MG63 (cell line): ENCODE results near the gene OTP. TPM values are rescaled to one million over a fixed set of nuclear protein-coding genes. Genes with fewer than 3 reads are reported as not detected.
A peak's percentile ranks its signal among the peaks of the same experiment; 100 is the strongest.

Experiments used
- DNase-seq: peaks from one replicate; pipeline ENCODE4 v3.0.0-alpha.2; 2020
- H3K27me3 ChIP-seq: fragments of 250-450 bp; sonication (Bioruptor Pico); 2 replicates; pipeline ENCODE4 v1.5.1; 2020; ENCODE audit warnings: mild to moderate bottlenecking, moderate library complexity
- H3K36me3 ChIP-seq: fragments of 250-450 bp; sonication (Bioruptor Pico); 2 replicates; pipeline ENCODE4 v1.5.1; 2020; ENCODE audit warnings: mild to moderate bottlenecking, moderate library complexity
- H3K4me3 ChIP-seq: fragments of 250-450 bp; sonication (Bioruptor Pico); 2 replicates; pipeline ENCODE4 v1.5.1; 2020; ENCODE audit warnings: mild to moderate bottlenecking, moderate library complexity
- H3K9me3 ChIP-seq: fragments of 250-450 bp; sonication (Bioruptor Pico); 2 replicates; pipeline ENCODE4 v1.5.1; 2020; ENCODE audit warnings: mild to moderate bottlenecking, moderate library complexity
- total RNA-seq: library from RNA; depleted of rRNA; stranded (reverse); fragments of >200 nt; shearing (Covaris generic); gene quantifications from 2 replicates; pipeline ENCODE4 v1.2.3, GENCODE V29; 2014; ENCODE audit warnings: low replicate concordance

Gene OTP
- total RNA-seq, 1 experiment from 2014 or later: not detected

DNA sequence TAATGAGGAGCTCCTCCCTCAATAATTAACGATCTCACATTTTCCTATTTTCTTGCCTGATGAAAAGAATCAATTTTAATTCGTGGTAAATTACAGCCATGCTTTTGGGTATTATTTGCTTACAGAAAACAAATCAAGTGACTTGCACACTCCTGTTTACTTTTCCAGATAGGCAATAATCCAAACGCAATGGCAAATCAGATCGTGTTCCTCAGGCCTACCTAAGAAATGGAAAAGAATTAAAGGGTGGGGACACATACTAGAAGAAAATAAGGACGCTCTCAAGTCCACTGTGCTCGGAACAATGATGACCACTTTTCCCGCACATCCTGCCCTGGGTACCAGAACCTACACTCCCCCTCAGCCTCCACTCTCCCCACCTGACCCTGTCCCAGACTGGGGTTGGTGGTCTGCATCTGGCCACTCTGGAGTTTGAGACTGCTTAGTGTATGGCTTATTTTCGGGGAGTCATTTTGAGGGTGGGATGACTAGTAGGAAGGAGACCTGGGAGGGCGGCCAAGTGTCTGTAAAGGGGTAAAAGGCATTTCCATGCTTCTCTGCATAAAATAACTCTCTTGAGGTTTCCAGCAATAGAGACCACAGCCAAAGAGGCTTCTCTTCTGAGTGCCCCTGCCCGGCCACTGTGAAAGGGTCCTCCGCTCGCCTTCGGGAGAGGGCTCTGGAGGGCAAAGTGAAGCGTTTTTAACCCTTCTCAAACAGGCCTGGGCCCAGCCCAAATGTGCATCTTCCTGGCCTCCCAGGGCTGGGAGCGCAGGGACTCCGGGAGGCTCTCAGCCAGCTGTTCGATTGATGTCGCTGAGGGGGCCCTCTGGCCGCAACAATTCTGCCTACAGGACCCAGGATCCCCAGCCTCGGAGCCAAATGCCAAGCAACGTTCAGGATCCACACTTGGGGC lies 4.5 kb upstream of the OTP start:
- H3K4me3 ChIP-seq: no peak overlapping the region
- no peak for DNase-seq

GRCh38 chr5:77641963-77642737 lies 3.6 kb upstream of the OTP start:
- Histone ChIP-seq H3K27me3 (peaks cover 23% of the 10 kb centered on the region), H3K4me3 (no peak overlapping the region), H3K9me3 (no peaks in the 10 kb centered on the region), H3K36me3 (no peaks in the 10 kb centered on the region)
- DNase-seq: no peak

More for the DNA sequence above, 4.5 kb upstream of the OTP start:
- Histone ChIP-seq H3K36me3 (no peaks in the 10 kb centered on the region), H3K9me3 (no peaks in the 10 kb centered on the region), H3K27me3 (peaks cover 14% of the 10 kb centered on the region)

GRCh38 chr5:77641397-77641943 lies 3.0 kb upstream of the OTP start:
- H3K27me3 ChIP-seq: peaks cover 28% of the 10 kb centered on the region
- no peak for DNase-seq

GRCh38 chr5:77640589-77641396 lies 2.3 kb upstream of the OTP start:
- peaks cover 32% of the 10 kb centered on the region for H3K27me3 ChIP-seq
- no peak overlapping the region for H3K4me3 ChIP-seq
- no peaks in the 10 kb centered on the region for H3K36me3 ChIP-seq
- no peak for DNase-seq
- no peaks in the 10 kb centered on the region for H3K9me3 ChIP-seq

More at GRCh38 chr5:77641397-77641943, 3.0 kb upstream of the OTP start:
- Histone ChIP-seq H3K36me3 (no peaks in the 10 kb centered on the region), H3K9me3 (no peaks in the 10 kb centered on the region), H3K4me3 (no peak overlapping the region)

GRCh38 chr5:77638763-77639671 lies 504 bp upstream of the OTP start:
- no peak for DNase-seq
- peaks cover 26% of the 10 kb centered on the region for H3K27me3 ChIP-seq
- no peaks in the 10 kb centered on the region for H3K36me3 ChIP-seq
- no peaks in the 10 kb centered on the region for H3K9me3 ChIP-seq
- no peak overlapping the region for H3K4me3 ChIP-seq

DNA sequence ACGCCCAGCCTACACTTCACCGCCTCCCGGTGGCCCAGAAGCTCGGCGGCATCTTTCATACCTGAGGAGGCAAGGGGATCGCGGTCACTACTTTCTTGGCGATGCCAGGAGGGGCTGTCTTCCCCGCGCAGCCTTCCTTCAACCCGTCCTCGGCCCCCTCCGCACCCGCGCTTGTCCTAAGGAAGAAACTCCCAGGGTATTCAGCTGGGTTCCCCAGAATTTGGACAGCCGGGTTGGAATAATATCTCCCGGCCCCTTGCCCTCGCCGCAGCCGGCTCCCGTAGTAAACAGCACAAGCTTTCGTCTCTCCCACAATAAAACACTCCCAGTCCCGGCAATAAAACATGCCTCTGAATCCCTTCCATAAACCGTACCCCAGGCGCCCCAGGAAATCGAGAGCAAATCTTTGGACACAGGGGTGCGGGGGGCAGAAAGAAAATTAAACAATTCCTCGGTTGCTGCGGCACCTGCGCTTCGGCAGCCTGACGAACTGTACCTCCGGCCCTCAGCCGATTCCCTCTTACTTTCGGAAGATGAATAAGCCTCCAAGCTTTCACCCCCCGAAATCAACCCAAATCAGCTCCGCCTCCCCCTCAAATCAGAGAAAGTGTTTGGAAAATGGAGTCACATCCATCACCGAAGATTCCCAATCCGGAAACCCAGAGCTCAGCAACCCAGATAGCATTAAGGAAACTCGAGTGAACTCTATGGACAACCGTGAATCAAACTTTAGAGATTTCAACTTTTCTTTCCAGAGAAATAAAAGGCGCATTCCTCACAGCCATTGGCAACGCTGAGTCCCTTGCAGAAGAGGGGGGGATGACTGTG lies 1.1 kb downstream of the OTP start:
- Histone ChIP-seq H3K9me3 (no peaks in the 10 kb centered on the region), H3K4me3 (peak overlapping the region; percentile 24), H3K36me3 (no peaks in the 10 kb centered on the region), H3K27me3 (peaks cover 37% of the 10 kb centered on the region)
- DNase-seq: no peak

GRCh38 chr5:77636641-77637169 lies 1.8 kb downstream of the OTP start:
- Histone ChIP-seq H3K4me3 (no peak overlapping the region), H3K27me3 (peaks cover 41% of the 10 kb centered on the region), H3K9me3 (no peaks in the 10 kb centered on the region), H3K36me3 (no peaks in the 10 kb centered on the region)
- DNase-seq: no peak

GRCh38 chr5:77635917-77636640 lies 2.4 kb downstream of the OTP start:
- Histone ChIP-seq H3K9me3 (no peaks in the 10 kb centered on the region), H3K27me3 (peaks cover 41% of the 10 kb centered on the region), H3K36me3 (no peaks in the 10 kb centered on the region), H3K4me3 (no peak overlapping the region)
- DNase-seq: no peak

- Histone ChIP-seq H3K4me3 (no peak overlapping the region), H3K36me3 (no peaks in the 10 kb centered on the region), H3K9me3 (no peaks in the 10 kb centered on the region), H3K27me3 (peaks cover 41% of the 10 kb centered on the region)
- no peak for DNase-seq
Measured at GRCh38 chr5:77635067-77635916, 3.2 kb downstream of the OTP start.

GRCh38 chr5:77633709-77634108 lies 4.8 kb downstream of the OTP start:
- no peak for DNase-seq
- Histone ChIP-seq H3K36me3 (no peaks in the 10 kb centered on the region), H3K9me3 (no peaks in the 10 kb centered on the region), H3K4me3 (no peak overlapping the region), H3K27me3 (peaks cover 41% of the 10 kb centered on the region)

- peaks cover 41% of the 10 kb centered on the region for H3K27me3 ChIP-seq
- no peak overlapping the region for H3K4me3 ChIP-seq
- H3K36me3 ChIP-seq: no peaks in the 10 kb centered on the region
- no peak for DNase-seq
- no peaks in the 10 kb centered on the region for H3K9me3 ChIP-seq
Measured at GRCh38 chr5:77633207-77633675, 5.3 kb downstream of the OTP start.

GRCh38 chr5:77632526-77633206 lies 5.8 kb downstream of the OTP start:
- DNase-seq: no peak
- H3K4me3 ChIP-seq: no peak overlapping the region
- H3K9me3 ChIP-seq: no peaks in the 10 kb centered on the region
- H3K36me3 ChIP-seq: no peaks in the 10 kb centered on the region
- H3K27me3 ChIP-seq: peaks cover 38% of the 10 kb centered on the region
